Measurements from ENCODE around the gene ATG14. TPM values are rescaled to one million over a fixed set of nuclear protein-coding genes. Genes with fewer than 3 reads are reported as not detected.

The ATG14 gene
- polyA plus RNA-seq, 2 of the 4 experiments (the other 2 are of a cell fraction): 5.9 to 7.4 TPM

DNA sequence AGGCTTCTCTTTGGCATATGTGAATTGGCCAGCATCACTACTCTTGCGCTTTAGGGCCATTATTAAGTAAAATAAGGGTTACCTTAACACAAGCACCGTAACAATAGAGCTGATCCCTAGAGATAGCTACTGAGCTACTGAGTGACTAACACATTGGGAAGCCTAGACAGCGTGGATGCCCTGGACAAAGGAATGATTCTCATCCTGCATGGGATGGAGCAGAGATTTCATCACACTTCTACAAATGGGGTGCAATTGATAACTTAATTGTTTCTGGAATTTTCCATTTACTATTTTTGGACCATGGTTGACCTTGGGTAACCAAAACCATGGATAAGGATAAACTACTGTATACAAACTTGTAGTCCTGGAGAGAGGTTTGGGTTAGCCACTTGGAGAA lies 83.3 kb downstream of the ATG14 start:
- POLR2A ChIA-PET: no interaction called here
- DNase-seq (ENCODE audit: low read depth in 1 of 2, low spot score in 1 of 2): no peak
- Histone ChIP-seq H3K9me3 (no peaks in the 10 kb centered on the region), H3K27ac (no peak overlapping the region), H3K4me1 (peaks cover 16% of the 10 kb centered on the region), H3K4me3 (no peak overlapping the region), H3K4me2 (no peak overlapping the region)
- WGBS (ENCODE audit: missing lambda C conversion rate): 98% methylated on average over 3 of the region's 3 CpGs
- peak; percentile 43 to 50; a peak in 3 of 6 replicates for ATAC-seq
- no peak for FAIRE-seq
- CTCF ChIA-PET: interaction anchor here (0.6 to 1.3 kb wide), 3 partner anchors 12 to 58 kb away, joined by 3 to 4 read pairs (median 3); no protein-coding TSS in a partner anchor
- TF ChIP-seq ESRRA (IDR thresholded peaks at IDR 0.05; ENCODE audit: borderline replicate concordance, low read length) (no peak), TFCP2L1 (CRISPR knock-in tag; IDR thresholded peaks at IDR 0.05) (no peak), PHF8 (IDR thresholded peaks at IDR 0.05; ENCODE audit: borderline replicate concordance, low read depth) (no peak), RAD21 (conservative IDR thresholded peaks at IDR 0.05 in 1 of 2, IDR thresholded peaks at IDR 0.05 in 1 of 2) (no peak), CBX2 (IDR thresholded peaks at IDR 0.05; ENCODE audit: borderline replicate concordance, low read depth) (no peak), KDM5A (IDR thresholded peaks at IDR 0.05) (no peak), HDAC2 (IDR thresholded peaks at IDR 0.05) (no peak), EP300 (IDR thresholded peaks at IDR 0.05) (no peak), MYC (IDR thresholded peaks at IDR 0.05; ENCODE audit: borderline replicate concordance, low read length) (no peak), GATA3 (IDR thresholded peaks at IDR 0.05; ENCODE audit: borderline replicate concordance) (no peak), SMC3 (IDR thresholded peaks at IDR 0.05) (no peak), CHD2 (IDR thresholded peaks at IDR 0.05; ENCODE audit: low read length, partially characterized antibody) (no peak), RNF2 (IDR thresholded peaks at IDR 0.05; ENCODE audit: borderline replicate concordance, low read depth) (no peak)
- TF ChIP-seq, protein P1, sequence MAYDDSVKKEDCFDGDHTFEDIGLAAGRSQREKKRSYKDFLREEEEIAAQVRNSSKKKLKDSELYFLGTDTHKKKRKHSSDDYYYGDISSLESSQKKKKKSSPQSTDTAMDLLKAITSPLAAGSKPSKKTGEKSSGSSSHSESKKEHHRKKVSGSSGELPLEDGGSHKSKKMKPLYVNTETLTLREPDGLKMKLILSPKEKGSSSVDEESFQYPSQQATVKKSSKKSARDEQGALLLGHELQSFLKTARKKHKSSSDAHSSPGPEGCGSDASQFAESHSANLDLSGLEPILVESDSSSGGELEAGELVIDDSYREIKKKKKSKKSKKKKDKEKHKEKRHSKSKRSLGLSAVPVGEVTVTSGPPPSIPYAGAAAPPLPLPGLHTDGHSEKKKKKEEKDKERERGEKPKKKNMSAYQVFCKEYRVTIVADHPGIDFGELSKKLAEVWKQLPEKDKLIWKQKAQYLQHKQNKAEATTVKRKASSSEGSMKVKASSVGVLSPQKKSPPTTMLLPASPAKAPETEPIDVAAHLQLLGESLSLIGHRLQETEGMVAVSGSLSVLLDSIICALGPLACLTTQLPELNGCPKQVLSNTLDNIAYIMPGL (CRISPR knock-in tag; IDR thresholded peaks at IDR 0.05; ENCODE audit: borderline replicate concordance): no peak
- TF ChIP-seq, protein P2, sequence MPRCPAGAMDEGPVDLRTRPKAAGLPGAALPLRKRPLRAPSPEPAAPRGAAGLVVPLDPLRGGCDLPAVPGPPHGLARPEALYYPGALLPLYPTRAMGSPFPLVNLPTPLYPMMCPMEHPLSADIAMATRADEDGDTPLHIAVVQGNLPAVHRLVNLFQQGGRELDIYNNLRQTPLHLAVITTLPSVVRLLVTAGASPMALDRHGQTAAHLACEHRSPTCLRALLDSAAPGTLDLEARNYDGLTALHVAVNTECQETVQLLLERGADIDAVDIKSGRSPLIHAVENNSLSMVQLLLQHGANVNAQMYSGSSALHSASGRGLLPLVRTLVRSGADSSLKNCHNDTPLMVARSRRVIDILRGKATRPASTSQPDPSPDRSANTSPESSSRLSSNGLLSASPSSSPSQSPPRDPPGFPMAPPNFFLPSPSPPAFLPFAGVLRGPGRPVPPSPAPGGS (IDR thresholded peaks at IDR 0.05): no peak
- TF ChIP-seq, protein P3, sequence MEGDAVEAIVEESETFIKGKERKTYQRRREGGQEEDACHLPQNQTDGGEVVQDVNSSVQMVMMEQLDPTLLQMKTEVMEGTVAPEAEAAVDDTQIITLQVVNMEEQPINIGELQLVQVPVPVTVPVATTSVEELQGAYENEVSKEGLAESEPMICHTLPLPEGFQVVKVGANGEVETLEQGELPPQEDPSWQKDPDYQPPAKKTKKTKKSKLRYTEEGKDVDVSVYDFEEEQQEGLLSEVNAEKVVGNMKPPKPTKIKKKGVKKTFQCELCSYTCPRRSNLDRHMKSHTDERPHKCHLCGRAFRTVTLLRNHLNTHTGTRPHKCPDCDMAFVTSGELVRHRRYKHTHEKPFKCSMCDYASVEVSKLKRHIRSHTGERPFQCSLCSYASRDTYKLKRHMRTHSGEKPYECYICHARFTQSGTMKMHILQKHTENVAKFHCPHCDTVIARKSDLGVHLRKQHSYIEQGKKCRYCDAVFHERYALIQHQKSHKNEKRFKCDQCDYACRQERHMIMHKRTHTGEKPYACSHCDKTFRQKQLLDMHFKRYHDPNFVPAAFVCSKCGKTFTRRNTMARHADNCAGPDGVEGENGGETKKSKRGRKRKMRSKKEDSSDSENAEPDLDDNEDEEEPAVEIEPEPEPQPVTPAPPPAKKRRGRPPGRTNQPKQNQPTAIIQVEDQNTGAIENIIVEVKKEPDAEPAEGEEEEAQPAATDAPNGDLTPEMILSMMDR (IDR thresholded peaks at IDR 0.05): no peak
- TF ChIP-seq, protein P4, sequence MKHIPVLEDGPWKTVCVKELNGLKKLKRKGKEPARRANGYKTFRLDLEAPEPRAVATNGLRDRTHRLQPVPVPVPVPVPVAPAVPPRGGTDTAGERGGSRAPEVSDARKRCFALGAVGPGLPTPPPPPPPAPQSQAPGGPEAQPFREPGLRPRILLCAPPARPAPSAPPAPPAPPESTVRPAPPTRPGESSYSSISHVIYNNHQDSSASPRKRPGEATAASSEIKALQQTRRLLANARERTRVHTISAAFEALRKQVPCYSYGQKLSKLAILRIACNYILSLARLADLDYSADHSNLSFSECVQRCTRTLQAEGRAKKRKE (CRISPR knock-in tag; IDR thresholded peaks at IDR 0.05; ENCODE audit: low read depth): no peak

DNA sequence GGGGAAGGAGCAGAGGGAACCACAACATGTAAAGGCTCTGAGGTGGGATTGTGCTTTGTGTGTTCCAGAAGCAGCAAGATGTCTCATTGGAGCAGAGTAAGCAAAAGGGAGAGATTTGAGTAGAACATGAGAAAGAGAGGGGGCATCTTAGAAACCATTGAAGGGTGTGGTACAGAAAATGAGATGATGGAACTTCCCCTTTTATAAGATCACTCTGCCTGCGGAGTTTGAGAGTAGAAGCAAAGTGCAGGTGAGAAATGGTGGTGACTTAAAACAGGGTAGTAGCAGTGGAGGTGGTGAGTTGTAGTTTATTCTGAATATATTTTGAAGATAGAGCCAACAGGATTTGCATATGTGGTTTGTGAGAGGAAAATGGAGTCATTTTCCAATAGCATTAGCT lies 84.5 kb downstream of the ATG14 start:
- Histone ChIP-seq H3K27ac (no peak overlapping the region), H3K4me1 (peaks cover 5% of the 10 kb centered on the region; the same call in 1 of the 3 replicates), H3K4me2 (no peak overlapping the region), H3K4me3 (no peak overlapping the region), H3K9me3 (no peaks in the 10 kb centered on the region)
- no peak for DNase-seq (ENCODE audit: low read depth in 1 of 2, low spot score in 1 of 2)
- FAIRE-seq: no peak
- ChIA-PET POLR2A (no interaction called here), CTCF (no interaction called here)
- no peak for ATAC-seq
- TF ChIP-seq, protein P3 (IDR thresholded peaks at IDR 0.05): no peak
- no peak for TF ChIP-seq PHF8 (IDR thresholded peaks at IDR 0.05; ENCODE audit: borderline replicate concordance, low read depth)
- TF ChIP-seq CHD2 (IDR thresholded peaks at IDR 0.05; ENCODE audit: low read length, partially characterized antibody): no peak
- no peak for TF ChIP-seq BHLHE40 (IDR thresholded peaks at IDR 0.05; ENCODE audit: low read depth, low read length)
- TF ChIP-seq, protein P1 (CRISPR knock-in tag; IDR thresholded peaks at IDR 0.05; ENCODE audit: borderline replicate concordance): no peak
- no peak for TF ChIP-seq GATA3 (IDR thresholded peaks at IDR 0.05; ENCODE audit: borderline replicate concordance)
- WGBS (ENCODE audit: missing lambda C conversion rate): 92% methylated on average over 1 of the region's 1 CpG

Data from A549 (cell line).